ENCODE data around the gene LMOD3.

Gene LMOD3

GRCh38 chr3:69162308-69162980 lies 40.0 kb upstream of the LMOD3 start:
- no peak overlapping the region for H3K4me3 ChIP-seq (ENCODE audit: low read depth in 1 of 2, low read length in 1 of 2)
- H3K27ac ChIP-seq: no peak overlapping the region
- no peaks in the 10 kb centered on the region for H3K36me3 ChIP-seq
- no peaks in the 10 kb centered on the region for H3K9me3 ChIP-seq
- H3K27me3 ChIP-seq: no peaks in the 10 kb centered on the region
- TF ChIP-seq CTCF (IDR thresholded peaks at IDR 0.05): no peak
- H3K4me1 ChIP-seq (ENCODE audit: control insufficient read depth in 1 of 2, insufficient read depth in 1 of 2, low read depth in 1 of 2, low read length in 1 of 2): peaks cover 6 to 13% of the 10 kb centered on the region in 2 experiments

- no peaks in the 10 kb centered on the region for H3K27me3 ChIP-seq
- H3K4me1 ChIP-seq (ENCODE audit: control insufficient read depth in 1 of 2, insufficient read depth in 1 of 2, low read depth in 1 of 2, low read length in 1 of 2): peaks cover 4 to 6% of the 10 kb centered on the region in 2 experiments
- H3K9me3 ChIP-seq: no peaks in the 10 kb centered on the region
- H3K36me3 ChIP-seq: no peaks in the 10 kb centered on the region
- no peak overlapping the region for H3K4me3 ChIP-seq (ENCODE audit: low read depth in 1 of 2, low read length in 1 of 2)
- H3K27ac ChIP-seq: no peak overlapping the region
- peak; percentile 96 for TF ChIP-seq CTCF (IDR thresholded peaks at IDR 0.05)
These were observed 39.4 kb upstream of the LMOD3 start for GRCh38 chr3:69161587-69162307.

GRCh38 chr3:69160525-69160924 lies 38.1 kb upstream of the LMOD3 start:
- H3K4me1 ChIP-seq (ENCODE audit: control insufficient read depth in 1 of 2, insufficient read depth in 1 of 2, low read depth in 1 of 2, low read length in 1 of 2): no peaks in the 10 kb centered on the region
- H3K4me3 ChIP-seq (ENCODE audit: low read depth in 1 of 2, low read length in 1 of 2): no peak overlapping the region
- no peaks in the 10 kb centered on the region for H3K27me3 ChIP-seq
- H3K9me3 ChIP-seq: no peaks in the 10 kb centered on the region
- H3K36me3 ChIP-seq: no peaks in the 10 kb centered on the region
- H3K27ac ChIP-seq: no peak overlapping the region
- no peak for TF ChIP-seq CTCF (IDR thresholded peaks at IDR 0.05)

- TF ChIP-seq CTCF (IDR thresholded peaks at IDR 0.05): no peak
- no peaks in the 10 kb centered on the region for H3K36me3 ChIP-seq
These were observed 37.7 kb upstream of the LMOD3 start for GRCh38 chr3:69160107-69160506.

GRCh38 chr3:69149586-69149985 lies 27.2 kb upstream of the LMOD3 start:
- TF ChIP-seq CTCF (IDR thresholded peaks at IDR 0.05): no peak
- Histone ChIP-seq H3K27ac (no peak overlapping the region), H3K9me3 (no peaks in the 10 kb centered on the region), H3K4me1 (ENCODE audit: control insufficient read depth in 1 of 2, insufficient read depth in 1 of 2, low read depth in 1 of 2, low read length in 1 of 2) (no peaks in the 10 kb centered on the region), H3K27me3 (no peaks in the 10 kb centered on the region), H3K4me3 (ENCODE audit: low read depth in 1 of 2, low read length in 1 of 2) (no peak overlapping the region), H3K36me3 (no peaks in the 10 kb centered on the region)

More at GRCh38 chr3:69160107-69160506, 37.7 kb upstream of the LMOD3 start:
- Histone ChIP-seq H3K27ac (no peak overlapping the region), H3K4me3 (ENCODE audit: low read depth in 1 of 2, low read length in 1 of 2) (no peak overlapping the region), H3K27me3 (no peaks in the 10 kb centered on the region), H3K4me1 (ENCODE audit: control insufficient read depth in 1 of 2, insufficient read depth in 1 of 2, low read depth in 1 of 2, low read length in 1 of 2) (no peaks in the 10 kb centered on the region), H3K9me3 (no peaks in the 10 kb centered on the region)

All from neutrophil (primary cell).